ENCODE measurements around the gene CRKL. TPM values are rescaled to one million over a fixed set of nuclear protein-coding genes. Genes with fewer than 3 reads are reported as not detected.

The CRKL gene
- total RNA-seq, 1 experiment from 2014 or later = 45.8 TPM

DNA sequence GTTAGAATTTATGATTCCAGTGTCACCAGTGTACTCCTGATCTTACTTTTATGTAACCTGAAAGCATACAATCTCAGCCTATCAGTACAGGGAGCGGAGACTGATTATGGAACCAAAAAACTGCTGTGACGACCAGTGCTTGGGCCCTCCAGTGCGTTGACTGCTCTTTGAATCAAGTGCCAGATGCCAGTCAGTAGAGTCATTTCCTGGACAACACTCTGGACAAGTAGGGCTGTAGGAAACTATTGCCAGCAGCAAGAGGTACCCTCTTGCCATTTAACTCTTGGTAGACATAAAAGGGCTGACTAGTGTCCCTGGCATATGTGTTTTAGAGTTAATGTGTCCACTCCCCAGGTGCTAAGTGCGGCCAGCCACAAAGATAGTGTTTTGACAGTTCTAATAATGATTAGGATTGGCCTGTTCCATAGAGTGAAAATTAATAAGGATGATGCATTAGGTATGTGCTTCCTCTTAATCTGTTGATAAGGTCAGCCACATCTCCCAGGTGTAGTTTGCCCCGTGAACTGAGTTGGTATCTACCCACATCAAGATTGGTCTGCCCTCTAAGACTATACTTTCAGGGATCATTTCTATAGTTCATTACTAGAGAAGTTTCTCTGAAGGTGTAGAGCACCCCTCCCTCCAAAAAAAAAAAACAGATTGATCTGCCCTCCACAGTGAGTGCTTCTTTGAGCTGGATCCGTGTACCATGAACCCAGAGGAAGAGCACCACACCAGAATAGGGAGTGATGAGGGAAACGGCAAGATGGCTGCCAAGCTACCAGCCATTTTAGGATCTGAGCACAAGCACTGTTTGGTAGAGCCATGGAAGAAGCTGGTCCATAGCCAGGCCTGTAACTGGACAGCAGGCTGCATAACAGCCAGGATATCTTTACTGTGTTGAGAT is 29.1 kb downstream of the CRKL start:
- peaks cover 23% of the 10 kb centered on the region; the same call in 1 of the 2 replicates for H3F3A ChIP-seq (ENCODE audit: insufficient read depth, low read depth)
- no peak overlapping the region for H3K4me2 ChIP-seq
- TF ChIP-seq, protein P1, sequence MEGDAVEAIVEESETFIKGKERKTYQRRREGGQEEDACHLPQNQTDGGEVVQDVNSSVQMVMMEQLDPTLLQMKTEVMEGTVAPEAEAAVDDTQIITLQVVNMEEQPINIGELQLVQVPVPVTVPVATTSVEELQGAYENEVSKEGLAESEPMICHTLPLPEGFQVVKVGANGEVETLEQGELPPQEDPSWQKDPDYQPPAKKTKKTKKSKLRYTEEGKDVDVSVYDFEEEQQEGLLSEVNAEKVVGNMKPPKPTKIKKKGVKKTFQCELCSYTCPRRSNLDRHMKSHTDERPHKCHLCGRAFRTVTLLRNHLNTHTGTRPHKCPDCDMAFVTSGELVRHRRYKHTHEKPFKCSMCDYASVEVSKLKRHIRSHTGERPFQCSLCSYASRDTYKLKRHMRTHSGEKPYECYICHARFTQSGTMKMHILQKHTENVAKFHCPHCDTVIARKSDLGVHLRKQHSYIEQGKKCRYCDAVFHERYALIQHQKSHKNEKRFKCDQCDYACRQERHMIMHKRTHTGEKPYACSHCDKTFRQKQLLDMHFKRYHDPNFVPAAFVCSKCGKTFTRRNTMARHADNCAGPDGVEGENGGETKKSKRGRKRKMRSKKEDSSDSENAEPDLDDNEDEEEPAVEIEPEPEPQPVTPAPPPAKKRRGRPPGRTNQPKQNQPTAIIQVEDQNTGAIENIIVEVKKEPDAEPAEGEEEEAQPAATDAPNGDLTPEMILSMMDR (conservative IDR thresholded peaks at IDR 0.05) = no peak
- no peak for TF ChIP-seq EZH2 (IDR thresholded peaks at IDR 0.05; ENCODE audit: low read depth)
- peak in 1 of 2 experiments; percentile 12 for DNase-seq
- H3K36me3 ChIP-seq (ENCODE audit: low read depth) = no peaks in the 10 kb centered on the region; the same call in 1 of the 2 replicates
- H3K9me2 ChIP-seq (ENCODE audit: insufficient read depth) = no peaks in the 10 kb centered on the region
- peaks cover 98% of the 10 kb centered on the region for H3K79me2 ChIP-seq (ENCODE audit: low read depth)
- ChIA-PET CTCF (no interaction called here), POLR2A (ENCODE audit: unreplicated experiment) (interaction anchor here (0.7 kb wide), 1 partner anchor 30 kb away, joined by 14 read pairs; no protein-coding TSS in a partner anchor)
- BruUV-seq (replicated peaks) = no TSS peak
- peaks cover 58% of the 10 kb centered on the region for H4K20me1 ChIP-seq (ENCODE audit: insufficient read depth)
- H2AFZ ChIP-seq = no peak overlapping the region
- H3K9me3 ChIP-seq (ENCODE audit: insufficient read depth, low read depth) = no peaks in the 10 kb centered on the region
- H3K27me3 ChIP-seq (ENCODE audit: insufficient read depth, low read depth) = no peaks in the 10 kb centered on the region
- H3K4me3 ChIP-seq = no peak overlapping the region
- intact Hi-C loops (cut with micrococcal nuclease; ENCODE audit: unreplicated experiment) = no loop called here
- H3K27ac ChIP-seq = no peak overlapping the region
- H3K4me1 ChIP-seq (replicated peaks; ENCODE audit: insufficient read depth) = no peaks in the 10 kb centered on the region

DNA sequence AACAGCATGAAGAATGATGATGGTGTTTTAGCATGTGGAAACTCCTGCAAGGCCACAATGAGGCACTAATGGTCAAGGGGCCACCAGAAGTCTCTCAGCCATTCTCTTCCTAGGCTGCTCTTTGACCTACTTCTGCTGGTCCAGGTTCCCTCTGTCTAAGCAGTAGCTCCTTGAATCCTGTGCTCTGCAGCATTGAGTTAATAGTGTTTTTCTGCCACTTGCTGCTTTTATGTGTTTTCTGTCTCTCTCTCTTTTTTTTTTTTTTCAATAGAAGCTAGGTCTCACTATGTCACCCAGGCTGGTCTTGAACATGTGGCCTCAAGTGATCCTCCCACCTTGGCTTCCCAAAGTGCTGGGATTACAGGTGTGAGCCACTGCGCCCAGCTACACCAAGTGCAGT is 29.8 kb downstream of the CRKL start:
- H3K79me2 ChIP-seq (ENCODE audit: low read depth) = peaks cover 100% of the 10 kb centered on the region
- no peak overlapping the region for H3K4me2 ChIP-seq
- no peak overlapping the region for H2AFZ ChIP-seq
- no peaks in the 10 kb centered on the region for H3K9me2 ChIP-seq (ENCODE audit: insufficient read depth)
- no peaks in the 10 kb centered on the region for H3K27me3 ChIP-seq (ENCODE audit: insufficient read depth, low read depth)
- no peak overlapping the region for H3K27ac ChIP-seq
- peaks cover 54% of the 10 kb centered on the region for H4K20me1 ChIP-seq (ENCODE audit: insufficient read depth)
- no peak for DNase-seq
- POLR2A ChIA-PET (ENCODE audit: unreplicated experiment) = interaction anchor here (0.6 to 0.7 kb wide), 2 partner anchors 18 to 30 kb away, joined by 4 to 14 read pairs; no protein-coding TSS in a partner anchor
- TF ChIP-seq, protein P1 (conservative IDR thresholded peaks at IDR 0.05) = no peak
- TF ChIP-seq EZH2 (IDR thresholded peaks at IDR 0.05; ENCODE audit: low read depth) = no peak
- no peak overlapping the region for H3K4me3 ChIP-seq
- H3K36me3 ChIP-seq (ENCODE audit: low read depth) = no peaks in the 10 kb centered on the region; the same call in 1 of the 2 replicates
- no peaks in the 10 kb centered on the region for H3K4me1 ChIP-seq (replicated peaks; ENCODE audit: insufficient read depth)
- BruUV-seq (replicated peaks) = no TSS peak
- CTCF ChIA-PET = interaction anchor here (0.5 to 0.6 kb wide), 2 partner anchors 8 to 719 kb away, joined by 3 to 5 read pairs; partner anchors contain the start of gene PPIL2
- intact Hi-C loops (cut with micrococcal nuclease; ENCODE audit: unreplicated experiment) = no loop called here
- H3F3A ChIP-seq (ENCODE audit: insufficient read depth, low read depth) = peaks cover 24% of the 10 kb centered on the region; the same call in 1 of the 2 replicates
- H3K9me3 ChIP-seq (ENCODE audit: insufficient read depth, low read depth) = no peaks in the 10 kb centered on the region

DNA sequence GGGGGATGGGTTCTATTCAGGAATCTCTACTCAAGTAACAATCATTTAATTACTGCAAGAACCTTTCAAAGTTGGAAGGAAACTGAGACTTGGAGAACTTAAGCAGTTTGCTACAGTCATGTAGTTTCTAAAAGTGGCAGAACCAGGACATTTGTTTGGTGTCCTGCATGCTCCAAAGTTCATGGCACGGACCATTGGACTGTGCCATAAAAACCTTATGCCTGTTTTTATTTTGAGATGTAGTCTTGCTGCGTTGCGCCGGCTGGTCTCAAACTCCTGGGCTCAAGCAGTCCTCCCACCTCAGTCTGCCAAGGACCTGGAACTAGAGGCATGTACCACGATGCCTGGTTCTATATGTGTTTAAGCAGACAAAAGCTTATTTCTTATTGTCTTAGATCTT is 31.2 kb downstream of the CRKL start:
- no peak overlapping the region for H3K4me3 ChIP-seq
- CTCF ChIA-PET = interaction anchor here (0.6 kb wide), 1 partner anchor 39 kb away, joined by 3 read pairs; no protein-coding TSS in a partner anchor

More for the DNA sequence above, 31.2 kb downstream of the CRKL start:
- no peaks in the 10 kb centered on the region; the same call in 1 of the 2 replicates for H3K36me3 ChIP-seq (ENCODE audit: low read depth)
- TF ChIP-seq, protein P1 (conservative IDR thresholded peaks at IDR 0.05) = no peak
- no peak for TF ChIP-seq EZH2 (IDR thresholded peaks at IDR 0.05; ENCODE audit: low read depth)
- no peaks in the 10 kb centered on the region for H3K9me2 ChIP-seq (ENCODE audit: insufficient read depth)
- no peaks in the 10 kb centered on the region for H3K4me1 ChIP-seq (replicated peaks; ENCODE audit: insufficient read depth)
- H2AFZ ChIP-seq = no peak overlapping the region
- H3K27me3 ChIP-seq (ENCODE audit: insufficient read depth, low read depth) = no peaks in the 10 kb centered on the region
- BruUV-seq (replicated peaks) = no TSS peak
- H4K20me1 ChIP-seq (ENCODE audit: insufficient read depth) = peaks cover 39% of the 10 kb centered on the region
- intact Hi-C loops (cut with micrococcal nuclease; ENCODE audit: unreplicated experiment) = no loop called here
- no peak overlapping the region for H3K4me2 ChIP-seq
- POLR2A ChIA-PET (ENCODE audit: unreplicated experiment) = interaction anchor here (0.7 kb wide), 1 partner anchor 9 kb away, joined by 7 read pairs; no protein-coding TSS in a partner anchor
- H3K79me2 ChIP-seq (ENCODE audit: low read depth) = peaks cover 99% of the 10 kb centered on the region
- no peak for DNase-seq
- no peak overlapping the region for H3K27ac ChIP-seq
- peaks cover 30% of the 10 kb centered on the region; the same call in 1 of the 2 replicates for H3F3A ChIP-seq (ENCODE audit: insufficient read depth, low read depth)
- no peaks in the 10 kb centered on the region for H3K9me3 ChIP-seq (ENCODE audit: insufficient read depth, low read depth)

Measured in PC-9 (cell line).